ENCODE measurements around the gene GABRB1.

- no peak for TF ChIP-seq CTCF (IDR thresholded peaks at IDR 0.05)
- TF ChIP-seq POLR2A (IDR thresholded peaks at IDR 0.05; ENCODE audit: low read depth), result no peak
Measured at GRCh38 chr4:47012676-47013075, 18.7 kb upstream of the GABRB1 start.
